ENCODE data around the gene SMAD7. TPM values are rescaled to one million over a fixed set of nuclear protein-coding genes. Genes with fewer than 3 reads are reported as not detected.

Gene SMAD7
- total and polyA plus RNA-seq, 10 of the 15 experiments (the other 5 are each of a cell fraction or from before 2014, with no cell fraction given): 1.3 to 22.5 (median 8.0) TPM

- ChIA-PET SMC1A (ENCODE audit: uncharacterized antibody, unreplicated experiment) (interaction anchor here (0.8 to 1.4 kb wide), 3 partner anchors 10 to 43 kb away, joined by 3 to 4 read pairs (median 3); no protein-coding TSS in a partner anchor), CTCF (interaction anchor here (0.7 kb wide), 1 partner anchor 94 kb away, joined by 3 read pairs; no protein-coding TSS in a partner anchor), RAD21 (ENCODE audit: unreplicated experiment) (interaction anchor here (0.8 kb wide), 1 partner anchor 98 kb away, joined by 3 read pairs; no protein-coding TSS in a partner anchor), POLR2A (no interaction called here)
- DNase-seq (ENCODE audit: low read depth, low spot score) (no peak), FAIRE-seq (no peak), ATAC-seq (no peak)
- Histone ChIP-seq H3K4me3 (no peak overlapping the region), H3K36me3 (ENCODE audit: control insufficient read depth in 2 of 2, insufficient read depth in 2 of 2, low read length in 1 of 2) (no peaks in the 10 kb centered on the region), H3K27me3 (replicated peaks in 1 of 2; ENCODE audit: control insufficient read depth in 2 of 2, insufficient read depth in 2 of 2, low read length in 1 of 2) (no peaks in the 10 kb centered on the region), H3K27ac (ENCODE audit: control insufficient read depth, insufficient read depth) (no peak overlapping the region), H3K9me3 (replicated peaks; ENCODE audit: control insufficient read depth, insufficient read depth, low read length) (no peaks in the 10 kb centered on the region), H3K4me1 (ENCODE audit: control insufficient read depth, insufficient read depth, low read length) (peaks cover 22% of the 10 kb centered on the region), H3K79me2 (ENCODE audit: control insufficient read depth, insufficient read depth, low read length) (no peaks in the 10 kb centered on the region), H4K20me1 (ENCODE audit: control insufficient read depth, insufficient read depth) (no peaks in the 10 kb centered on the region), H3K9ac (ENCODE audit: control insufficient read depth, insufficient read depth, low read length) (no peak overlapping the region), H2AFZ (ENCODE audit: control insufficient read depth, low read depth, low read length) (no peak overlapping the region), H3K4me2 (ENCODE audit: control insufficient read depth, insufficient read depth) (no peak overlapping the region)
- in situ Hi-C loops (cut with MboI): no loop called here
- TF ChIP-seq PAX5 (IDR thresholded peaks at IDR 0.05; ENCODE audit: borderline replicate concordance, low read depth, low read length) (no peak), HCFC1 (IDR thresholded peaks at IDR 0.05; ENCODE audit: low read length) (no peak), ZNF24 (IDR thresholded peaks at IDR 0.05) (no peak), PKNOX1 (IDR thresholded peaks at IDR 0.05) (no peak)
- no TSS peak for BruUV-seq (replicated peaks)
- 82% methylated on average over 20 of the region's 20 CpGs for WGBS (ENCODE audit: insufficient coverage, insufficient replicate concordance, low lambda C conversion rate, missing lambda C conversion rate)
- intact Hi-C loops (cut with micrococcal nuclease; ENCODE audit: unreplicated experiment): no loop called here
Observed at GRCh38 chr18:48872234-48873145, 78.3 kb downstream of the SMAD7 start.
